HT-29 (cell line): ENCODE measurements around the gene LSM7. TPM values are rescaled to one million over a fixed set of nuclear protein-coding genes. Genes with fewer than 3 reads are reported as not detected.

ENCODE experiments used
- DNase-seq: peaks from one replicate; pipeline ENCODE4 v3.0.0-alpha.2; 2015; ENCODE audit warnings: low spot score
- total RNA-seq: library from RNA; depleted of rRNA; stranded (reverse); fragments of >200 nt; shearing (Covaris generic); gene quantifications from 2 replicates; pipeline ENCODE4 v1.2.3, GENCODE V29; 2014; rRNA removed

LSM7 gene
- 276 and 306 TPM in 2 replicates for total RNA-seq

DNA sequence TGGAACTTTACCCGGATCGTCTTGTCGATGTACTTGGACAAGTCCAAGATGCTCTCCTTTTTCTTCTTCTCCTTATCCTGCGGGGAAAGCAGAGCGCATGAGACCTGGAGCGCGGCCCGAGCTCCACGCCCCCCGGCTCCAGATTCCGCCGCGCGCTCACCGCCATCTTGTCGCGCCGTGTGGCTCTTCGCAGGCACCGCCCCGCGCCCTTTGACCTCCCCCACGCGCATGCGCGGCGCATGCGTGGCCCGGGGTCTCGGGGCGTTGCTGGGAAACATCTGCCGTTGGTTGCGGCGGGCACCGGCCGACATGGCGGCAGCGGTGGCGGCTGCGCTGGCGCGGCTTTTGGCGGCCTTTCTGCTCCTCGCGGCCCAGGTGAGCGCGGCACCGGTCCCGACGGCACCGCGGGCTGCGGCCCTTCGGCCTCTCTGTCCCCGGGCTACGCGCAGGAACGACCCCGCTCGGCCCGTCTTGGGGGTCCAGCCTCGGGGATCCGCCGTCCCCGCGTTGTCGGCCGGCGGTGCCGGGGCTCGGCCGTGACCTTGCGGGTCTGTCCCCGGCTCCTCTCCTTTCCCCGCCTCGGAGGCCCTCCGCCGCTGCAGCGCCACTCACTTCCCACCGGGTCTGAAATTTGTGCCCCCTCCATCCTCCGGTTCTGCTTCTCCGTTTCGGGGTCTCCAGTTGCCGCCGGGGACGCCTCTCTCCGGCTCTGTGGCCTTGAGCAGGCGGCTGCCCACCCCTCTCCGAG, at the start of gene LSM7, which contains the start of gene SPPL2B:
Gene LSM7, minus strand, starts transcription at position 186 of the 748 bp plus-strand sequence. Its CDS starts 20 bp downstream, at position 166.
Gene SPPL2B, plus strand, starts transcription at position 284 of the 748 bp plus-strand sequence. Its CDS starts 26 bp downstream, at position 310.
- peak; percentile 76 for DNase-seq

DNA sequence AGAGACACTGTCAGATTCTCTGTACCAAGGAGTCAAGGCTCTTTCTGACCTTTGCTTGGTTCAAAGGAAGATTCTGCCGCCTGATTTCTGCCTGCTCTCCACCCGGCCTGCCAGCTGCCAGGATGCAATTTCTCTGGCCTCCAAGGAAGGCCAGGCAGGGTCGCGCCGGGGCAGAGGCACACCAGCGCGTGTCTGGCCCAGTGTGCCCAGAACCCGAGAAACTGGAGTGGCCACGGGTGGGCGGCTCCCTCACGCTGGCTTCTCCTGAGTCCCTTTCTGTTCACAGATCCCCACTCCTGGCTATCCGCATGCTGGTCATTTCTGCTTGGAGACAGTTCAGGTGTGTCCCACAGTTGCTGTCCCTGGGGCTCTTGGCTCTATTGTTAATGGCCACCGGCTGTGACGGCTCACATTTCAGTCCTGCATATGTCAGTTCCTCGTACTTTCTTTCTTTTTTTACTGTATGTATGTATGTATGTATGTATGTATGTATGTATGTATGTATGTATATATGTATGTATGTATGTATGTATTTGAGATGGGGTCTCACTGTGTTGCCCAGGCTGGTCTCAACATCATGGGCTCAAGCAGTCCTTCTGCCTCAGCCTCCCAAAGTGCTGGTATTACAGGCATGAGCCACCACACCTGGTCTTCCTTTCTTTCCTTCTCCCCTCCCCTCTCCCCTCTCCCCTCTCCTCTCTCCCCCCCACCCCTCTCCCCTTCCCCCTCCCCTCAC, 48.6 kb upstream of the LSM7 start:
- no peak for DNase-seq

GRCh38 chr19:2375353-2376121, 47.2 kb upstream of the LSM7 start:
- no peak for DNase-seq

DNA sequence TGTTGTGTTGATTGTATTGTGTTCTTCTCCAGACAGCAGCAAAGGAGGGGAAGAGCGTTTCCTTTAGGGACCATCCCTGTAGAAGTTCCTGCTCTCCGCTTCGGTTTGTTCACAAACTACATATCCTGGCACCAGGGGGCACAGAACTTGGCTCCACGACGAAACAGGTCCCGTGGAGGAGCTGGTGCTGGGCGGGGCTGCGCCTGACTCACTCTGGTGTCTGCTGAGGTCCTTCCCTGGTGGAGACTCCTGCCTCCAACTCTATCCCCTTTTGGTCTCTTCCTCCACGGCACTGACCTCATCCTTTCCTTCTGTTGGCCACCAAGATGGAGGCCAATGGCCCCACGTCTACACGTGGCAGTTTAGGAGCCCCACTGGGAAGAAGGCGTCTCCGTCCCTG, 46.4 kb upstream of the LSM7 start:
- no peak for DNase-seq

DNA sequence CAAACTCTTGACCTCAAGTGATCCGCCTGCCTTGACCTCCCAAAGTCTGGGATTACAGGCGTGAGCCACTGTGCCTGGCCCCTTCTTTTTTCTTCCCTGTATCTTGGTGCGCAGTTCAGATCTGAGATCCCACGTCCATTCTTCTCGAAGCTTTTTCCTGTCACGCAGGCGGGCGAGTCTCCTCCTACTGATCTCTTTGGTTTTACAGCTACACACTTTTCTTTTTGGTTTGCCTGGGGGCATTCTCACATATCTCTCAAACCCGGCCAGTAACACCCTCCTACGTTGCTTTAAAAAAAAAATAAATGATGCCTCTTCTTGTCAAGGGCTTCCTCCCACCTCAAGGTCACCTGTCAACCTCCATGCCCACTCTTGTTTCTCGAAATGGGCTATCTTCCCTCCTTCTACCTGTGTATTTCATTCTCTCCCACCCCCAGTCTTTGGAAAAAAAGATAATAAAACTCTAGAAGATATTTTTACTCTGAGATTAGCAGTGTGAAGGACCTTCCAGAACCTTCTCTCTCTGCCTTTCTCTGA, 43.8 kb upstream of the LSM7 start:
- no peak for DNase-seq

GRCh38 chr19:2371656-2372055, 43.3 kb upstream of the LSM7 start:
- DNase-seq: no peak

GRCh38 chr19:2365201-2365970, 37.0 kb upstream of the LSM7 start:
- no peak for DNase-seq

- no peak for DNase-seq
These were observed 35.0 kb upstream of the LSM7 start for GRCh38 chr19:2363419-2363818.

GRCh38 chr19:2362970-2363300, 34.5 kb upstream of the LSM7 start:
- DNase-seq: no peak

DNA sequence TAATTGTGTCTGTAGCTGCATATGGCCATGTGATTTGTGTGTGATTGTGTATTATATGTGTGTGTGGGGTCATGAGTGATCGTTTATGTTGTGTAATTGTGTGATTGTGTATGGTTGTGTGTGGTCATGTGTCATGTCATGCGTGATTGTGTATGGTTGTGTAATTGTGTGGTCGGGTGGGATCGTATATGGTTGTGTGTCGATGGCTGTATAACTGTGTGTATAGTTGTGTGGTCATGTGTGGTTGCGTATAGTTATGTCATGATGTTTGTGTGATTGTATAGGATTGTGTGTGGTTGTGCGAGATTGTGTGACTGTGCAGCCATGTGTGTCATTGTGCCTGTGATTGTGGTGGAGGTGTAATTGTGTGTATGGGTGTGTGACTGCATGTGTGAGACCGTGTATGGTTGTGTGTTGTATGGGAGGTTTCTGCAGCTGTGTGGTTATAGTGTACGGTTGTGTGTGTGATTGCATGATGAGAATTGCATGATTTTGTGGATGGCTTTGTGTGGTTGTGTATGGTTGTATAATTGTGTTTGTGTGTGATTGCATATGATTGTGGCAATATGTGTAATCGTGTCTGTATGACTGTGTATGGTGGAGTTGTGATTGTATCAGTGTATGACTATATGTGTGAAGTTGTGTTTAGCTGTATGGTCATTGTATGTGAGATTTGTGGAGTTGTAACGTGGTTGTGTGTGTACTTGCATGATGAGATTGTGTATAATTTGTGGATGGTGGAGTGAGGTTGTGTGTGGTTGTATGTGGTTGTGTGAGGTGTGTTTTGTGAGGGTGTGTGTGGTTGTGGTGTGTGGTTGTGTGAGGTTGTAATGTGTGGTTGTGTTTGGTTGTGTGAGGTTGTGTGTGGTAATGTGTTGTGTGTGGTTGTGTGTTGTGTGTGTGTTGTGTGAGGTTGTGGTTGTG, 33.9 kb upstream of the LSM7 start:
- DNase-seq: no peak

GRCh38 chr19:2361246-2362045, 33.1 kb upstream of the LSM7 start:
- no peak for DNase-seq

- no peak for DNase-seq
These were observed 32.4 kb upstream of the LSM7 start for GRCh38 chr19:2360833-2361232.

- no peak for DNase-seq
These were observed 31.8 kb upstream of the LSM7 start, which contains the start of gene TMPRSS9 for GRCh38 chr19:2359992-2360685. Gene TMPRSS9 (plus strand): TSS chr19:2360265. CDS start chr19:2389786, 29,521 bp downstream.

DNA sequence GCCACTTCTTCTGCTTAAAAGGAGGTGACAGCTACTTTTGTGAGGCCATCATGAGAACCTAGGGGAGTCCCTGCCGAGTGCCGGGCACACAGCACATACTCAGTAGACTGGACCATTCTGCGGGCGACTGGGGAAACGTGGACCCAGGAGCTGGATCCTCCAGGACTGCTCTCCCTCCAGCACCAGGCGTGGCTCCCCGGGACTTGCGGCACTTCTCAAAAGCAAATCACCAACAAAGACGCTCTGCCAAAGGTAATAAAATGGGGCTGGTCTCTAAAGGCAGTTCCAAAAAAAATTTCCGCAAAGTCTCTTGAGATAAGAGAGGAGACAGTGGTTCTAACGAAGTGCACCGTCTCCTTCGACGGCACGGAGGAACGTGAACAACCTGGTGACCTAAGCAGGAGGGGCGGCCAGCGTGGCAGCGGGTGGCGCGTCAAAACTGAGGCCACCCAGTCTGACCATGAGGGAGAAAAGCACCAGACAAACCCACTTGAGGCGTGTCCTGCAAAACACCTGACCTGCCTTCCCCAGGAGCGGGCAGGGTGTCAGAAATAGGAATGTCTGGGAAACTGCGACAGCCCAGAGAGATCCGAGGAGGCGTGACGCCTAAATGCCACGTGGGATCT, 30.3 kb upstream of the LSM7 start:
- DNase-seq: no peak

GRCh38 chr19:2357279-2358206, 29.2 kb upstream of the LSM7 start:
- DNase-seq: no peak

DNA sequence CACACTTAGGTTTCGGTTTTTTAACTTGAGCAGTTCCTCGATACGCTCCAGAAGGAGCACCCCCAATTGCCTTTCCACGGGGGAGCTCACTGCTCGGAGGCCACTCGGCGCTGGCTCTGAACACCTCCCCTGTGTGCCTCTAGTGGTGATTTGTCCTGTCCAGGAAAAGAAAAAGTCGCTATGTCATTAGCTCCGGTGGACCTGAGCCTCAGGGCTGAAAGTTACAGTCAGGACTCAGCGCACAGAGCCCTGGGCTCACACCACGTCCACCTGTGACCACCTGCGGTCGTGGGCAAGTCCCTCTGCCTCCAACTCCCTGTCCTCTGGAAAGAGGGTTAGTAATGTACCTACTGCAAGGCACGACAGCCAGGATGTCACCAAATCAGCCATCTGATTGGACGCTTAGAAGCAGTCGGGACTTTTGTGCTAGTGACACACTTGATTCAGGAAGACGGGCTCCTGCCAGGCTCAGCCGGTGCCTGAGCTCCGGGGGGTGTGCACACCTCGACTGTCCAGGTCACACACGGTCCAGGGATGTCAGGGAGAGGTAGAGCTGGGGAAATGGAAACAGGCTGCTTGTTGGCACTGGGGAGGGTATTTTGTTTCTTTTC, 27.8 kb upstream of the LSM7 start:
- no peak for DNase-seq
